PFSK-1 (cell line): ENCODE data around the gene FPR2.

ENCODE experiments used
- FOXP2 ChIP-seq: optimal IDR thresholded peaks from 2 replicates; pipeline ENCODE3; 2011; ENCODE audit warnings: borderline replicate concordance, control low read depth, inconsistent platforms; ENCODE audit not compliant: insufficient read depth; ENCODE audit errors: extremely low read length, extremely low read depth
- POLR2AphosphoS5 ChIP-seq: IDR thresholded peaks from 2 replicates; pipeline ENCODE4 v1.6.1; 2012; ENCODE audit warnings: low read depth, mild to moderate bottlenecking, control low read depth, low read length, moderate library complexity
- SIN3A ChIP-seq: IDR thresholded peaks from 2 replicates; pipeline ENCODE4 v1.6.1; 2012; ENCODE audit warnings: mild to moderate bottlenecking, low read length, moderate library complexity, borderline replicate concordance; ENCODE audit not compliant: insufficient read depth
- TAF1 ChIP-seq: IDR thresholded peaks from 2 replicates; pipeline ENCODE4 v1.6.1; 2012; ENCODE audit warnings: low read length, control low read depth, borderline replicate concordance; ENCODE audit not compliant: insufficient read depth
- TF ChIP-seq, protein P1 (sequence below), 2 experiments: IDR thresholded peaks; 2 replicates each; pipeline versions ENCODE4 v1.6.1 to v1.8.0; 2011 to 2012; ENCODE audit warnings: low read depth in 2 of 2, low read length in 2 of 2, control low read depth in 1 of 2, inconsistent platforms in 1 of 2, mild to moderate bottlenecking in 1 of 2, moderate library complexity in 1 of 2; ENCODE audit not compliant: insufficient read depth in 1 of 2

Gene FPR2

DNA sequence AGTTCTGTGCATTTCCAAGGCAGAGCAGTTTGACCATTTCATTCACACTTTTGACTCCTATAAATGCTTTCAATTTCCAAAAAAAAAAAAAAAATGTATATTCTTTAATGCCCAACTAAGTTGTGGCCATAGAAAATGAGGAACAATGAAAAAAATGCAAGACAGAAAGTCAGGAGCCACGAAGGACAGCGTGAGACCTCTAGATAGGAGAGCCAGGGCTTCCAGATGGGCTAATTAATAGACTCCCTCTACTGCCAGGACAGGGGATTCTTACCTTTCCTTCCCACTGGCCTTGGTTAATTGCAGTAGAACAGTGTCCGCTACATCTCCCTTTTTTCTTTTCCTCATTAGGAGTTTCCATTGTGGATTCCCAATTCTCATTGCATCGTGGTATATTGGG, 42.5 kb downstream of the FPR2 start:
- TF ChIP-seq FOXP2 (no peak), TAF1 (no peak), SIN3A (no peak), POLR2AphosphoS5 (no peak)
- TF ChIP-seq, protein P1, sequence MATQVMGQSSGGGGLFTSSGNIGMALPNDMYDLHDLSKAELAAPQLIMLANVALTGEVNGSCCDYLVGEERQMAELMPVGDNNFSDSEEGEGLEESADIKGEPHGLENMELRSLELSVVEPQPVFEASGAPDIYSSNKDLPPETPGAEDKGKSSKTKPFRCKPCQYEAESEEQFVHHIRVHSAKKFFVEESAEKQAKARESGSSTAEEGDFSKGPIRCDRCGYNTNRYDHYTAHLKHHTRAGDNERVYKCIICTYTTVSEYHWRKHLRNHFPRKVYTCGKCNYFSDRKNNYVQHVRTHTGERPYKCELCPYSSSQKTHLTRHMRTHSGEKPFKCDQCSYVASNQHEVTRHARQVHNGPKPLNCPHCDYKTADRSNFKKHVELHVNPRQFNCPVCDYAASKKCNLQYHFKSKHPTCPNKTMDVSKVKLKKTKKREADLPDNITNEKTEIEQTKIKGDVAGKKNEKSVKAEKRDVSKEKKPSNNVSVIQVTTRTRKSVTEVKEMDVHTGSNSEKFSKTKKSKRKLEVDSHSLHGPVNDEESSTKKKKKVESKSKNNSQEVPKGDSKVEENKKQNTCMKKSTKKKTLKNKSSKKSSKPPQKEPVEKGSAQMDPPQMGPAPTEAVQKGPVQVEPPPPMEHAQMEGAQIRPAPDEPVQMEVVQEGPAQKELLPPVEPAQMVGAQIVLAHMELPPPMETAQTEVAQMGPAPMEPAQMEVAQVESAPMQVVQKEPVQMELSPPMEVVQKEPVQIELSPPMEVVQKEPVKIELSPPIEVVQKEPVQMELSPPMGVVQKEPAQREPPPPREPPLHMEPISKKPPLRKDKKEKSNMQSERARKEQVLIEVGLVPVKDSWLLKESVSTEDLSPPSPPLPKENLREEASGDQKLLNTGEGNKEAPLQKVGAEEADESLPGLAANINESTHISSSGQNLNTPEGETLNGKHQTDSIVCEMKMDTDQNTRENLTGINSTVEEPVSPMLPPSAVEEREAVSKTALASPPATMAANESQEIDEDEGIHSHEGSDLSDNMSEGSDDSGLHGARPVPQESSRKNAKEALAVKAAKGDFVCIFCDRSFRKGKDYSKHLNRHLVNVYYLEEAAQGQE (IDR thresholded peaks at IDR 0.05; ENCODE audit: insufficient read depth in 1 of 2, low read depth in 2 of 2, low read length in 2 of 2) = no peak

DNA sequence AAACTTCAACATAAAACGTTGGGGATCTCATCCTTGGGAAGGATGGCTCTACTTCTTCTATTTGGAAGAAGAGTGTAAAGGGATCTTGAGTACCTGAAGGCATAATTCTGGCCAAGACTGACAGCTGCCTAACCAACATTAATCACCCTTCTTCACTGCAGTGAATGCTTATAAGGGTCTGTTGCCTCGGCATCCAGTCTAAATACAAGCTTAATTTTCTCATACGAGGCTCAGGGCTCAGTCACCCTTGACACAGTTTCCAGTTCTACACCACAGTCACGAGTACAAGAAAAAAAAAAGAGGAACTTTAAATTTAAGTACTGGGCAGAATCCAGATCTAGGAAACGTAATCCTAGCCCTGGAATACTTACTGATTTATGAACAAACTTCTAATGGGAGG, 43.0 kb downstream of the FPR2 start:
- TF ChIP-seq POLR2AphosphoS5 (no peak), SIN3A (no peak), TAF1 (no peak), FOXP2 (no peak)
- TF ChIP-seq, protein P1 (IDR thresholded peaks at IDR 0.05; ENCODE audit: insufficient read depth in 1 of 2, low read depth in 2 of 2, low read length in 2 of 2) = no peak

DNA sequence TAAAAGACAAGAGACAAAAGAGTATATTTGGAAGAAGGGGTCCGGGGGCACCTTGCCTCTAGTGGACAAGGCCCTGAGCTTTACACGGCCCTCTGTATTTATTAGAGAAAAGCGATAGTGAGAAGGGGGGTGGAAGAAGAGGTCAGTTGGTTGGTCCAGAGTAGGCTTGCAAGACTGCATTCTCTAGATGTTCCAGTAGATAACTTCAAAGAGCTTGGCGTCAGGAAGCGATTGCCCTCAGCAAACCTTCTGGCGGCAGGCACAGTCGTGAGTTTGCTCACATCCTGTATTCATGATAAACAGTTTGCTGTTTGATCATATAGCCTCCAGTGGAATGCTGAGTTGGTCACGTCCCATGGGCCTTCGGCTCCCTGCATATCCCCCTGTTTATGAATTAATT, 43.8 kb downstream of the FPR2 start:
- 0 out of 2 replicates have a peak, but pooled peaks have one; percentile 23 for TF ChIP-seq SIN3A
- TF ChIP-seq, protein P1 (IDR thresholded peaks at IDR 0.05; ENCODE audit: insufficient read depth in 1 of 2, low read depth in 2 of 2, low read length in 2 of 2) = 0 out of 4 replicates have a peak, but pooled peaks of 1 of the 2 experiments have one; percentile 11

DNA sequence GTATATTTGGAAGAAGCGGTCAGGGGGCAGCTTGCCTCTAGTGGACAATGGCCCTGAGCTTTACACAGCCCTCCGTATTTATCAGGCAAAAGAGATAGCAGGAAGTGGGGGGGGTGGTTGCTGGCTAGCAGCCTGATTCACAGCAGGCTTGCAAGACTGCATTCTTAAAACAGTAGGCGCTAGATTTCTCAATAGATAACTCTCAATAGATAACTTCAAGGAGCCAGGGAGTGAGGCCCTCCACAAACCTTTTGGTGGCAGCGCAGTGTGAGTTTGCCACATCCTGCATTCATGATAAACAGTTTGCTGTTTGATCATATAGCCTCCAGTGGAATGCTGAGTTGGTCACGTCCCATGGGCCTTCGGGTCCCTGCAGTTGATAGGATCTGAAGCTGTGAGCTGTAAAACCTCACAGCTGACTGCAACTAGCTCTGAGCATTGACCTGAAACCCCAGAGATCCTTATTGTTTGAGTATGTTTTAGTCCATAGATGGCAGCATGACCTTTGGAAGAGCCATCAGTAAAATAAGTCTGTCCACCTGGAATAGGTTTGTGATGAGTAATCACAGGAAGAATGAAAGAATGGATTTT, 46.2 kb downstream of the FPR2 start:
- TF ChIP-seq FOXP2 (no peak), POLR2AphosphoS5 (peak; percentile 43; the same call in 1 of the 2 replicates)
- TF ChIP-seq, protein P1 (IDR thresholded peaks at IDR 0.05; ENCODE audit: insufficient read depth in 1 of 2, low read depth in 2 of 2, low read length in 2 of 2) = peak in 1 of 2 experiments; percentile 44; a peak in 1 of 4 replicates

DNA sequence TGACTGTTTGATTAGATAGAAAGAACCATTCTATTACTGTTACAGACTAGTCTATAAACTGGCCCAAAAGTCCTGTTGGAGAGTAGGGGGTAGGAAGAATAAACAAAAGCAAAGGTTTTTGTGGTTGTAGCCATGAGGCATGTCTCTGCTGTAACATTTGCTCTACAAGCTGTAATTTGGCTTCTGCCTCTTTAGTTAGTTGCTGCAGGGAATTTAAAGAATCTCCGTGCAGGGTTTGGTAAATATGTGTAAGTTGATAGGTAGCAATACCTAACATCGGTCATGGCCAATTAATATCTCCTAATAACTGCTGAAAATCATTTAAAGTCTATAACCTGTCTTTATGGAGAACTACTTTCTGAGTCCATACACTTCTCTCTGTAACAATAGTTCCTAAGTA, 46.9 kb downstream of the FPR2 start:
- TF ChIP-seq TAF1 (no peak), SIN3A (no peak), POLR2AphosphoS5 (no peak), FOXP2 (no peak)
- TF ChIP-seq, protein P1 (IDR thresholded peaks at IDR 0.05; ENCODE audit: insufficient read depth in 1 of 2, low read depth in 2 of 2, low read length in 2 of 2) = no peak
